GM19455 (cell line): Measurements from ENCODE around the gene STAG1.
"Not testable (repeated sequence)": the region's sequence is repeated elsewhere in the genome, so short reads cannot be mapped to it uniquely, and the experiment has no call there.

Experiments used
- ATAC-seq: cut with Tn5 transposase; IDR thresholded peaks from one replicate; pipeline ENCODE4 v1.9.1; 2021; ENCODE audit not compliant: unreplicated experiment

STAG1 gene

DNA sequence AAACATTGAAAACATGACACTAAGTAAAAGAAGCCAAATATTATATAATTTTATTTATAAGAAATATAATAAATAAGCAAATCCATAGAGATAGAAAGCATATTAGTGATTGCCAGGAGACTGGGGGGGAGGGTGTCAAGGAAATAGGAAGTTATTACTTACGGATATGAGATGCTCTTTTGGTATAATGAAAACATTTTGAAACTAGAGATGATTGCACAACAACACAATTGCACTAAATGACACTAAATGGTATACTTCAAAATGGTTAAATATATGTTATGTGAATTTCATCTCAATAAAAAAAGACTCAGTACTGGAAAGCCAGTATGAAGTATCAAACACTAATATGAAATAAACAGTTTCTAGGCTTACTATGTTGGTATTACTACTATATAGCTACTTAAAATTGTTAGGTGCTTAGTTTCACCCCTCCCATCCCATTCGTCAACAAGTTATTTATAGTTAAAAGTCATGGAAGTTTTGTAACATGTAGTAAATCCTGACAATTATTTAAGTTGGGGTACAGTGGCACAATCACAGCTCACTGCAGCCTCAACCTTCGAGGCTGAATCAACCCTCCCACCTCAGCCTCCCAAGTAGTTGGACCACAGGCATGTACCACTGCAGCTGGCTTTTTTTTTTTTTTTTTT is 43.7 kb downstream of the STAG1 start:
- no peak for ATAC-seq

DNA sequence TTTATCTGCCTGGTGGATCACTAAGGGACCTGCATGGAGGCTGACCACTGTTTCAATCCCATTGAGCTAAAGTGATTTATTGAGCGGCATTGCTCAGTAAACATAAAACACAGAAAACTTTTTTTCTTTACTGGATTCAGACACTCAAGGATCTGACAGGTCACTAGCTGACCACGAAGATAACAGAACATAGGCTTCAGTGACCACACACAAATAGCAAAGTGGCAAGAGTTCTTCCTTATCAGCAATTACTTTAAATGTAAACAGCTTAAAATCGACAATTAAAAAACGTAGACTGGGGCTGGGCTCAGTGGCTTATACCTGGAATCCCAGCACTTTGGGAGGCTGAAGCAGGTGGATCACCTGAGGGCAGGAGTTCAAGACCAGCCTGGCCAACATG is 48.7 kb downstream of the STAG1 start:
- no peak for ATAC-seq

DNA sequence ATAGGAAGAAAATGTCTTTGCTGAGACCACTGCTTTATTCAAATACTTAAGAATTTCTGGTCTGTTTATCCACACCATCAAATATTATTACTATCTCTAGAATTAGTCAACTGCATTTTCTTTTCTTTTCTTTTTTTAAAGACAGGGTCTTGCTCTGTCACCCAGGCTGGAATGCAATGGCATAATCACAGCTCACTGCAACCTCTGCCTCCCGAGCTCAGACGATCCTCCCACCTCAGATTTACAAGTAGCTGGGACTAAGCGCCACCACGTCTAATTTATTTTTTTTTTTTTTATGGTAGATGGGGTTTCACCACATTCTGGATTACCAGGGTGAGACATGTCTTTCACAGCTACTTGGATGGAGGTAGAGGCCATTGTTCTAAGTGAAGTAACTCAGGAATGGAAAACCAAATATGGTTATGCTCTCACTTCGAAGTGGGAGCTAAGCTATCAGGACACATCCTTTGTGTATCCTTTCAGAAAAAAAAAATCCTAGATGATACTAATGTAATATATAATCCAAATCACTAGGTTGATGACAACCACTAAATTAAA is 52.8 kb downstream of the STAG1 start:
- no peak for ATAC-seq

DNA sequence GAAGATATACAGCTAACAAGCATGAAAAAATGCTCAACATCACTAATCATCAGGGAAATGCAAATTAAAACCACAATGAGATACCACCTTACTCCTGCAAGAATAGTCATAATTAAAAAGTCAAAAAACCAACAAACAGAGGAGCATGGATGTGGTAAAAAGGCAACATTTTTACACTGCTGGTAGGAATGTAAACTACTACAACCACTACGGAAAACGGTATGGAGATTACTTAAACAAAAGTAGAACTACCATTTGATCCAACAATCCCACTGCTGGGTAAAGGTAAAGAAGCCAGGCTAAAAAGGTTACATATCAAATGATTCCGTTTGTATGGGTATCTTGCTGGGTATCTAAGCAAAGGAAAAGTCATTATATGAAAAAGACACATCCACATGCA is 53.8 kb downstream of the STAG1 start:
- no peak for ATAC-seq

DNA sequence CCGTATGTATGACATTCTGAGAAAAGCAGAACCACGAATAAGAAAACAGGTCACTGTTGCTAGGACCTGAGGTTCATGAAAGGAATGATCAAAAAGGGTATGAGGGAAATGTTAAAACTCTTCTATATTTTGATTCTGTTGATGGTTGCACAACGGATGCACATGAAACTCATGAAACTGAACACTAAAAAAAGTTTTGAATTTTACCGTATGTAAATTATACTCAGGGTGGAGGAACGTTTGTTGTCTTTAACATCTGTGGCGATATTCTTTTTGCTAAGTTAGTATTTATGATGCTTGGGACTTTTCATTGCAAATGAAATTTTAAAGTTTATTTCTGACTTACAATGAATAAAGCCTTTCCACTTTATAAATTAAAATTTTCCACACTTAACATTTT is 55.4 kb downstream of the STAG1 start:
- ATAC-seq, result no peak

DNA sequence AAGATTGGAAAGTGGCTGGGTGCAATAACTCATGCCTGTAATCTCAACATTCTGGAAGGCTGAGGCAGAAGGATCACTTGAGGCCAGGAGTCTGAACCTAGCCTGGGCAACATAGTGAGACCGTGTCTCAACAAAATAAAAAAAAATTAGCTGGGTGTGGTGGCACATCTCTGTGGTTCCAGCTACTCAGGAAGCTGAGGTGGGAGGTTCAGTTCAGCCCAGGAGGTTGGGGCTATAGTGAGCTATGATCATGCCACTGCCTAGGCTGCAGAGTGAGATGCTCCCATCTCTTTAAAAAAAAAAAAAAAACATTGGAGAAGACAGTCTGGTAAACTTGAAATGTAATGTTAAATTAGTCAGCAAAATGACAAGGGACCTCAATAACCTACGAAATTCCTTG is 57.9 kb downstream of the STAG1 start:
- ATAC-seq, result no peak

DNA sequence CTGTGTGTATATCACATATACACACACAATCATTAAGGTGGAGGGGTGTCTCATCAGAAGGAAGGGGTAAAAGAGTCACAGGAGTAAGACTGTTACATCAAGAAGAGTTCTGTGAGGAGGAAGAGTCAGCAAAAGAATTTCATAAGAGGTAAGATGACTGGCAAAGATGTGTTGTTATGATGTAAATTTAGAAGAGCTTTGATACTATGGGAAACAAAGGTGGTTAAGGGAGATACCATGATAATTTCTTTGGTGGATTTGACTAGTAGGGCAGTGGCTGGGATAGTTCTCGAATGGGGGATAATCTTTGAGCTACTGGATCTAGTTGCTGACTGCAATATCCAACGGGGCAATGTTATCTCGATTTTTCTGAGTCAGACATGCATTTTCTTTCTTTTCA is 61.6 kb downstream of the STAG1 start:
- ATAC-seq, result no peak

DNA sequence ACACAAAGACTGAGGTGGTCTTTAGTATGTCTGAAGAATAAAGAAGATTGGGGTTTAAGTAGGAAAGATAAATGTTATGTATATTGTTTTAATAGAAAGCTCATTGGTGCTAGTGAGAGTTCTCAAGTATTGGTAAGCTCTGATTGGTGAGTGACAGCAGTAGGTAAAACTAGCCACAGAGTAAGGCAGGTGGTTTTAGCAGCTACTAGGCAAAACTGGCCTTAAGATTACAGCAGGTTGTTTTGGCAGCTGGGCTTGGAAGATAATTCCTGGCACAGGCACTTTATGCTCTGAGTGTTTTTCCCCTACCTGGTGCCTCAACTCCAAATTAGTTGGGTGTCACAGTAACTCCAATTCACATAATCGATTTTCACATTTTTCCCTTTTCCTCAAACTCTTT is 66.3 kb downstream of the STAG1 start:
- no peak for ATAC-seq

DNA sequence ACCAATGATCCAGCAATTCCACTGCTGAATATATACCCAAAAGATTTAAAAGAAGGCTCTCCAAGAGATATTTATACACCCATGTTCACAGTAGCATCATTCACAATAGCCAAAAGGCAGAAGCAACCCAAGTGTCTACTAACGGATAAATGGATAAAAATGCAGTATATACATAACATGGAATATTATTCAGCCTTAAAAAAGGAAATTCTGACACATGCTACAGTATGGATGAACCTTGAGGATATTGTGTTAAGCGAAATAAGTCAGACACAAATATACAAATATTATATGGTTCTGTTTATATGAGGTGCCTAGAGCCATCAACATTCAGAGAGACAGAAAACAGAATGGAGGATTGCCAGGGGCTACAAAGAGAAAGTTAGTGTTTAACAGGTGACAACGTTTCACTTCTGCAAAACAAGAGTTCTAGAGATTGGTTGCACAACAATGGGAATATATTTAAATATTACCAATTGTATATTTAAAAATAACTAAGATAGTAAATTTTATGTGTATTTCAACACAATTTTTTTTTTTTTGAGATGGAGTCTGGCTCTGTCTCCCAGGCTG is 69.4 kb downstream of the STAG1 start:
- ATAC-seq, result no peak

DNA sequence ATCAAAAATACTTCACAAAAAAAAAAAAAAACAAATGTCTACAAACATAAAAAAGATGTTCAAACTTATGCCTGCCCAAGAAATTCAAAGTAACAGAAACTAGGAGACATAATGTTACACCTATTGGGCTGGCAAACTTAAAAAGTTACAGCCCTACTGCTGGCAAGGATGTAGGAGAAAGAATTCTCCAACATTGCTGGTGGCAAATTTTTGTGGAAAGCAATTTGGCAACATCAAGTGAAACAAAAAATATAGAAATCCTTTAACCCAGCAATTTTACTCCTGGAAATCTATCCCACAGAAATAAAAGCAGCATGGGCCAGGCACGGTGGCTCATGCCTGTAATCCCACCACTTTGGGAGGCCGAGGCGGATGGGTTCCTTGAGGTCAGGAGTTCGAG is 73.2 kb downstream of the STAG1 start:
- no peak for ATAC-seq

DNA sequence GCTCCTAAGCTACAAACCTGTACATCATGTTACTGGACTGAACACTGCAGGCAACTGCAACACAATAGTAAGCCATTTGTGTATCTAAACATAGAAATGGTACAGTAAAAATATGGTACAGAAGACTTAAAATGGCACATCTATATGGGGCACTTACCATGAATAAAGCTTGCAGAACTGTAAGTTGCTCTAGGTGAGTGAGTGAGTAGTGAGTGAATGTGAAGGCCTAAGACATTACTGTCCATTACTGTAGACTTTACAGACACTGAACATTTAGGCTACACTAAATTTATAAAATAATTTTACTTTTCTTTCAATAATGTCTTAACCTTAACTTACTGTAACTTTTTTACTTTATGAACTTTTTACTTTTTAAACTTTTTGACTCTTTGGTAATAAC is 76.2 kb downstream of the STAG1 start:
- no peak for ATAC-seq

DNA sequence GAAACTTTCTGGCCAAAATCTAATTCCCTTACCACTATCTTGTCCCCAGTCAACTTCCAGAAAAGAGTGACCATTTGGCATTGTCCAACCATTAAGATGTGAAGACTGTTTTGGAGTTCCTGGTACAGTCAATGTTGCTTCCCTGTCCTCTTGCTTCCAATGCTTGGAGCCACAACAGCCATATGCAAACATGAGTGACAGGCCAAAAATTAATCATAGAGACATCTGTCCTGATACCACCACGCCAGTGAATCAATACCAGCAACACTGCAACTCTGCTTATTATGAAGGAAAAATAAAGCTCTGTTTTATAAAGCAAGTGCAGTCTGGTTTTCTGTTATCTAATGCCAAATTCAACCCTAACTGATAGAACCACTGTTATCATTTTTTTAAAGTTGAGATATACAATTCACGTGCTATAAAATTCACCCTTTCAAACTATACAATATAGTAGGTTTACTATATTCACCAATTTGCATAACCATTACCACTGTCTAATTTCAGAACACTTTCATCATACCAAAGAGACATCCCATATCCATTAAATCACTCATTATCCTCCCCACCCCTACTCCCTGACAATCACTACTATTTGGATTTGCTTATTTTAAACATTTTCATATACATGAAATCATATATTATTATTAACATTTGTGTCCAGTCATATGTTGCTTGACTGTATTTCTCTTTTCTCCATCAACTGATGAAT is 76.9 kb downstream of the STAG1 start:
- no peak for ATAC-seq

DNA sequence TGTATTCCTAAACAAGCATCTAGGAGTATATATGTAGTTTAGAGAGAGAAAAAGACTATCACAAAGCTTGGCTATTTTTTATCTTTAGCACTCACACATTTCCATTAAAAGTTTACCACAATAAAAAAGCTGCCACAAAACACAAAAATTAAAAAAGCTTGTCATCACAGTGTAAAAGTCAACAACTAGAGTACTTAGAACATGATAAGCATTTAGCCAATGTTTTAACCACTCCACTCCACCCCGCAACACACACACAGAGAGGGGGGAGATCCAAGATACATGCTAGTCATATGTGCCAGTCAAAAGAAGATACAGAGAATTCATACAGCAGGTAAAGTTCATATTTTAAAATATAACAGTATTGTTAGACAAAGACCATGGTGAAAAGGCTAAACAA is 79.7 kb downstream of the STAG1 start:
- no peak for ATAC-seq

DNA sequence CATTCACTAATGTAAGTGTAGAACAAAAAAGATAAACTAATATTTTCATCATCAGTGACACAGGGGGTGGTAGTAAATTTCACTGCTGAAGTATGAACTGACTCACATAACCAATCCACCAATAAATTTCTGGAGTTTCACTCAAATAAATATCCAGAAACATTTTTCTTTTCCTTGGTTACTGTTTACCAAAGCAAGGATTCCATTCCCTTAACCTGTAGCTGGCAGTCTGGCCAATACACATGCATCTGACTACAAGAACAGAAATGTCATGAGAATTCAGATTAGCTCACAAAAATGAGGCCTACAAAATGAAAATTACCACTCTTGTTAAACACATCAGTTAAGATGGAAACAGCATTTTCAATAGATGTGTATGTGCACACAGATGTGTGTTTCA is 80.3 kb downstream of the STAG1 start:
- ATAC-seq, result no peak

DNA sequence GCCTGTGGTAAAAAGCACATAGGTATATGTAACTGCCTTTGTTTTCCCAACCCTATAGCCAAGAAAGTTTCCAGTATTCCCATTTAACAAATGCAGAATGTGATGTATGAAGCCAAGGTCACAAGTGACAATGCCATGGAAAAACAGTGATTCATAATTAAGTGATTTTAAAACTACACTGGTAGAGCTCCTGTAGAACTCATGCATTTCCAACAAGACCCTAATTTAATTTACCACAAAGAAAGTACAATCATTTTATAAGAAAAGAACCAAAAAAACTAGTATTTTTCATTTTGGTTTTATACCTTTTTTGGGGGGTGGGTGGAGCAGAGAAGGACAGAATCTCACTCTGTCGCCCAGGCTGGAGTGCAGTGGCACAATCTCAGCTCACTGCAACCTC is 82.0 kb downstream of the STAG1 start:
- ATAC-seq, result no peak

DNA sequence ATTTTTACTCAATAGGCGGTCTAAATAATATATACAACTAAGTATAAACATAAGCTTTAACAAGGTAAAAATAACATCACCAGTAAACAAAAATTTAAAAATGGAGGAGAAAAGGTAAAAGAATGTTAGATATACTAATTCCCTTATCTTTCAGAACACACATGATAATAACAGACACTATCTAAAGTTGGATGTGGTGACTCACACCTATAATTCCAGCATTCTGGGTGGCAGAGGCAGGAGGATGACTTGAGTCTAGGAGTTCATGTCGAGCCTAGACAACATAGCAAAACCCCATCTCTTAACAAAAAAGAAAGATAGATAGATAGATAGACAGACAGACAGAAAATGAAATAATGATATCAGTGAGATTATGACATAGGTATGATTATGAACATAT is 85.1 kb downstream of the STAG1 start:
- ATAC-seq, result no peak

DNA sequence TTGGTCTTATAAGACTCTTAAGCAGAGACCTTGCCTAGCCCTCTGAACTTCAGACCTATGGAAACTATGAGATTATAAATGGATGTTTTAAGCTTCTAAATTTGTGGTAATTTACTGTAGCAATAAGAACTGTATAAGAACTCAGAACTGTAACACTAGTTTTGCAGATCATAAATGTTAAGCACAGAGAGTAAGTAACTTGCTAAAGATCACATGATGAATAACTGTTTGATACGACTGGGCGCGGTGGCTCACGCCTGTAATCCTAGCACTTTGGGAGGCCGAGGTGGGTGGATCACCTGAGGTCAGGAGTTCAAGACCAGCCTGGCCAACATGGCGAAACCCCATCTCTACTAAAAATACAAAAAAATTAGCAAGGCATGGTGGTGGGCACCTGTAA is 85.9 kb downstream of the STAG1 start:
- not testable (repeated sequence) for ATAC-seq

DNA sequence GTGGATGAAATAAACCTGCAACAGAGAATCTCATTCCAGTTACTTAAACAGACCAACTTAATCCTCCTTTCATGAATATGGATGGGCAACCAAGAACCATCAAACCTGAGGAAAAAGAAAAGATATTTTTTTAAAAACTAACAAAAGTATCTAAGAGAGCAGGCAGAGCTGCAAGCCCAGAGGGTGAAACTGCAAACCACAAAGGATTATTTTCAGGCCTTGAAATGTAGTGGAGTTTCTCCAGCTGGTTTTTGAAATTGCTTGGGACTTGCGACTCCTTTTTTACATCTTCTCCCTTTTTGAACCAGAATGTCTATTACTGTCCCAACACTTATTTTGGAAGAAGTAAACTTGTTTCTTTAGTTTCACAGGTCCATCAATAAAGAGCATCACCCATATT is 87.4 kb downstream of the STAG1 start:
- ATAC-seq, result no peak

DNA sequence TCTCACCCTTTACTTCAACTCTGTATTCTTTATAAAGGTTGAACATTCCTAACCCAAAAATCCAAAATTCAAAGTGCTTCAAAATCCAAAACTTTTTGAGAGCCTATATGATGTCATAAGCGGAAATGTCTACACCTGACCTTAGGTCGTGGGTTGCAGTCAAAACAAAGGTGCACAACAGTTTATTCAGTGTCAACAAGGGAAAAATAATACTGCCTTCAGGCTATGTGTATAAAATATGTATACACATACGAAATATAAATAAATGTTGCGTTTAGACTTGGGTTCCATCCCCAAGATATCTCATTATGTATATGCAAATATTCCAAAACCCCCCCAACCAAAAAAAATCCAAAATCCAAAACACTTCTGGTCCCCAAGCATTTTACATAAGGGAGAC is 90.9 kb downstream of the STAG1 start:
- ATAC-seq, result no peak

DNA sequence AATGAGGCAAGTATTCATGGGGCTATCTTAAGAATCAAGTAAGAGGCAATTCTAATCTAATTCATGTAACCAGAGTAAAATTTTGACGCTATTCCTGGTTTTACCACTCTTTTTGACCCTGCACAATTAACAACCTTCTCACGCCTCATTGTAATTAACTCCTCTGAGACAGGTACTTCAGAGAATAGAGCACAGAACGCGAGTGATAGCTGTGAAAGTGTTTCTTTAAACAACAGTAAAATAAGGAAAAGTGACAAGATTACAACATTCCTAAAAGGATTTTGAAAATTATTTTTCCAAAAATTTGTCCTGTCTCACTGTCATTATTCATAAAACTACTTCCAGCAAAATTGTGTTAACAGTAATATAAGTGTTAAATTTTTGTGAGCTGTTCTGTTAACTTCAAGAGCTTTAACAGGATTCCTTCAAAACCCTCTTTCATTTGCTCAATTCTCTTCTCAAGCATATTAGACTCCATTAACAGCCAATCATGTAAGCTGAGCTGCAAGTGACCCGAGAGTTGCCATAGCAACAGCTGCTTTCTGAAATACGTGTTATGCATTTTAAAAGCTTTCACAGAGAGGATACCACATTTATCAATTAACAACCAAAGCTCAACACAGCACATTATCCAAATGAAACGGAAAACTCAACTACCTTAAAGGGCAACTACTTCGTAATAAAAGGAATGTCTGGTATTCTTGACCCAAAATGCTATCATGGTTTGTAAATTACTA is 93.1 kb downstream of the STAG1 start:
- no peak for ATAC-seq

DNA sequence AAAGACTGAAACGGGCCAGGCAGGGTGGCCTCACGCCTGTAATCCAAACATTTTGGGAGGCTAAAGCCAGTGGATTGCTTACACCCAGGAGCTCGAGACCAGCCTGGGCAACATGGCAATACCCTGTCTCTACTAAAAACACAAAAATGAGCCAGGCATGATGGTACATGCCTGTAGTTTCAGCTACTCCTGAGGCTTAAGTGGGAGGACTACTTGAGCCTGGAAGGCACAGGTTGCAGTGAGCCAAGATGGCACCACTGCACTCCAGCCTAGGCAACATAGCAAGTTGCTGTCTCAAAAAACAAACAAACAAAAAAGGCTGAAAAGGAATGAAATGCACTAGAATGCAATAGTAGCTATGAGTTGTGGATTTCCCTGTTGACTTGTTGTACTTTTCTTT is 94.7 kb downstream of the STAG1 start:
- no peak for ATAC-seq

DNA sequence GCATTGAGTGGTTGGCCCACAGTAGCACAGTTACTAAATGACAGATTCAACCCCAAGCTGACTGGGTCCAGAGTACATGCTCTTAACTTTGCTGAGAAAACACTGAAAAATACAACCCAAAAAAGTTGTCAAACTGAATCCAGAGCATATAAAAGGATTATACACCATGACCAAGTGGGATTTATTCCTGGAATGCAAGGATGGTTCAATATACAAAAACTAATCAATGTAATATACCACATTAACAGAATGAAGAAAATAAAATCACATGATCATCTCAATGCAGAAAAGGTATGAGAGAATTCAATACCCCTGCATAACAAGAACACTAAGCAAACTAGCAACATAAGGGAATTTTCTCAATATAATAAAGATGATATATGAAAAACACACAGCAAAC is 98.5 kb downstream of the STAG1 start:
- ATAC-seq, result no peak
